ENCODE measurements around the gene RNF175. TPM values are rescaled to one million over a fixed set of nuclear protein-coding genes. Genes with fewer than 3 reads are reported as not detected.

Gene RNF175
- total RNA-seq = 4.7 TPM

DNA sequence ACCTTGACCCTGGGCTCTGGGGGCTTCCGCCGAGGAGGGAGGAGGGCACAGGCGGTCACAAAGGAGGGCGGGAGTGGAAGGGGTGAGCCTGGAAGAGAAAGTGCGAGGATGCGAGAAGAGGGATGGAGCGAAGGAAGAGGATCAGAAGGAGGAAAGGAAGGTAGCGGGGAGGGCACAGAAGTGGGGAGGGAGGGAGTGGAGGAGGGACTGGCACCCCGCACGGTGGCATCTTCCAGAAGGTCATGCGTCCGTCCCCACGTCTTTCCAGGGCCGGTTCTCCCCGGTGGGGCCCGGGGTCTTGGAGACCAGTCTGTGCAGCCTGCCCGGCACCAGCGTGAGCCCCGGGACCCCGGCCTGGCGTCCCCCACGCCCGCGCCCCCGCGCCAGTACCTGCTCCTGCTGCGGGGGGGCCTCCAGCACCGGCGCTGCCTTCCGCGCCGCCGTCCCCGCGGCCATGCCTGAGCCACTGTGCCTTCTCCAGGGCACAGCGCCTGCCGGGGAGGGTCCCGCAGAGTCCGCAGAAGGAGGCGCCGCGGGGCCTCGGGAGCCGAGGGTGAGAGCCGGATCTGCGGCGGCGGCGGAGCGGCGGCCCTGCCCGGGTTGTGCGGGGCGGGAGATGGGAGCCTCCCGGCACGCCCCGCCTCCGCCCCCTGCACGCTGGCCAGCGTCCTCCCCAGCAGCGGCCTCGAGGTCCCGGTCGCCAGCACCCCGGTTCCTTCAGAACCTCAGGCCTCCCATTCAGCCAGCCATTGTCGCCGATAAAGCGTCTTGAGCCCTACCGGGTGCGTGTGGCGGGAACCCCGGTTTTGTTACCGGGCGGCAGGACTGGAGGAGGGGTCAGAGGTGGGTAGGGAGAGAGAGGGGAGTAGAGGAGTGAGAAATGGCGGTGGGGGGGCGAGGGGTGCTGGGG is at the start of gene RNF175:
Gene RNF175, minus strand, starts transcription at position 618 of the 910 bp plus-strand sequence. Its CDS starts 162 bp downstream, at position 456.

GRCh38 chr4:153788413-153789276 is 28.8 kb upstream of the RNF175 start, which contains the start of gene SFRP2:
Gene SFRP2, minus strand, starts transcription at chr4:153789083. Its CDS starts 248 bp downstream, at chr4:153788835.

GRCh38 chr4:153684182-153684970 is 75.4 kb downstream of the RNF175 start, which contains the start of gene TLR2:
Gene TLR2, plus strand, starts transcription at chr4:153684280. Its CDS starts 18,628 bp downstream, at chr4:153702908.

Other genes starting within 250 kb of the RNF175 start
- 13.3 TPM for gene TLR2, start 75.7 kb downstream of the RNF175 start, total RNA-seq
- 12.3 TPM for gene SFRP2, start 29.1 kb upstream of the RNF175 start, total RNA-seq

All from metanephros (tissue), 1 donor.